GM23248 (cell line): Measurements from ENCODE around the gene S100A3. TPM values are rescaled to one million over a fixed set of nuclear protein-coding genes. Genes with fewer than 3 reads are reported as not detected.

ENCODE experiments used
- DNase-seq: peaks from one replicate; pipeline ENCODE4 v3.0.0-alpha.2; 2015
- H2AFZ ChIP-seq: fragments of 200-600 bp; sonication (generic); 2 replicates; pipeline ENCODE4 v1.6.1; 2016; ENCODE audit warnings: antibody characterized with exemption
- H3F3A ChIP-seq: fragments of 200-600 bp; sonication (generic); 2 replicates; pipeline ENCODE4 v1.6.1; 2016; ENCODE audit warnings: mild to moderate bottlenecking, antibody characterized with exemption, mixed run types; ENCODE audit not compliant: insufficient read depth
- H3K27ac ChIP-seq: fragments of 200-600 bp; sonication (generic); 2 replicates; pipeline ENCODE4 v1.5.1; 2016; ENCODE audit warnings: mild to moderate bottlenecking
- H3K27me3 ChIP-seq: fragments of 200-600 bp; sonication (generic); replicated peaks from 2 replicates; pipeline ENCODE4 v1.6.1; 2016; ENCODE audit warnings: mild to moderate bottlenecking; ENCODE audit not compliant: insufficient read depth
- H3K36me3 ChIP-seq: fragments of 200-600 bp; sonication (generic); 2 replicates; pipeline ENCODE4 v1.6.1; 2016; ENCODE audit warnings: low read depth, mild to moderate bottlenecking
- H3K4me1 ChIP-seq: fragments of 200-600 bp; sonication (generic); 2 replicates; pipeline ENCODE4 v1.6.1; 2016; ENCODE audit warnings: mild to moderate bottlenecking; ENCODE audit not compliant: insufficient read depth
- H3K4me2 ChIP-seq: fragments of 200-600 bp; sonication (generic); one replicate; pipeline ENCODE4 v1.6.1; 2016; ENCODE audit warnings: mild to moderate bottlenecking; ENCODE audit not compliant: unreplicated experiment
- H3K4me3 ChIP-seq: fragments of 200-600 bp; sonication (generic); 2 replicates; pipeline ENCODE4 v1.5.1; 2016; ENCODE audit warnings: mild to moderate bottlenecking
- H3K79me2 ChIP-seq: fragments of 200-600 bp; sonication (generic); 2 replicates; pipeline ENCODE4 v1.6.1; 2016; ENCODE audit warnings: mild to moderate bottlenecking; ENCODE audit not compliant: insufficient read depth
- H3K9ac ChIP-seq: fragments of 200-600 bp; sonication (generic); 2 replicates; pipeline ENCODE4 v1.6.1; 2016; ENCODE audit warnings: mild to moderate bottlenecking
- H3K9me2 ChIP-seq: fragments of 200-600 bp; sonication (generic); 2 replicates; pipeline ENCODE4 v1.6.1; 2016; ENCODE audit warnings: mixed run types, mild to moderate bottlenecking, moderate library complexity; ENCODE audit not compliant: insufficient read depth
- H3K9me3 ChIP-seq: fragments of 200-600 bp; sonication (generic); one replicate; pipeline ENCODE4 v1.6.1; 2017; ENCODE audit warnings: low read depth
- H4K20me1 ChIP-seq: fragments of 200-600 bp; sonication (generic); 2 replicates; pipeline ENCODE4 v1.6.0; 2016; ENCODE audit not compliant: insufficient read depth
- EZH2 ChIP-seq: fragments of 200-600 bp; sonication (generic); IDR thresholded peaks from 2 replicates; pipeline ENCODE4 v1.6.1; 2018; ENCODE audit warnings: antibody characterized with exemption, mild to moderate bottlenecking; ENCODE audit not compliant: insufficient read depth, poor library complexity, severe bottlenecking
- EZH2phosphoT487 ChIP-seq: fragments of 200-600 bp; sonication (generic); IDR thresholded peaks from 2 replicates; pipeline ENCODE4 v1.6.1; 2018; ENCODE audit warnings: antibody characterized with exemption, moderate library complexity, mild to moderate bottlenecking, low read depth; ENCODE audit not compliant: insufficient read depth
- WGBS, 2 experiments: methylation state at CpG; one replicate each; pipeline ENCODE4 v1.1.6; 2015 to 2017; ENCODE audit warnings: low lambda C conversion rate in 2 of 2, low coverage in 1 of 2; ENCODE audit errors: missing lambda C conversion rate in 2 of 2; 5-methylcytosine and 5-hydroxymethylcytosine counted together
- in situ Hi-C: fragments of 300-500 bp; cut with MboI; formaldehyde crosslinking; loops from 2 replicates; pipeline ENCODE4 v1.15.0; 2020
- polyA plus RNA-seq: library from polyadenylated mRNA; unstranded; fragments of >200 nt; fragmentation: Nextera tagmentation; extraction: Ambion mirVana; gene quantifications from 2 replicates; pipeline ENCODE4 v1.2.1, GENCODE V29; 2016
- total RNA-seq: library from RNA; depleted of rRNA; stranded (reverse); fragments of >200 nt; shearing (Covaris generic); gene quantifications from 2 replicates; pipeline ENCODE4 v1.2.3, GENCODE V29; 2014

The S100A3 gene
- total and polyA plus RNA-seq, 2 experiments from 2014 or later, result 2.2 to 7.5 TPM

DNA sequence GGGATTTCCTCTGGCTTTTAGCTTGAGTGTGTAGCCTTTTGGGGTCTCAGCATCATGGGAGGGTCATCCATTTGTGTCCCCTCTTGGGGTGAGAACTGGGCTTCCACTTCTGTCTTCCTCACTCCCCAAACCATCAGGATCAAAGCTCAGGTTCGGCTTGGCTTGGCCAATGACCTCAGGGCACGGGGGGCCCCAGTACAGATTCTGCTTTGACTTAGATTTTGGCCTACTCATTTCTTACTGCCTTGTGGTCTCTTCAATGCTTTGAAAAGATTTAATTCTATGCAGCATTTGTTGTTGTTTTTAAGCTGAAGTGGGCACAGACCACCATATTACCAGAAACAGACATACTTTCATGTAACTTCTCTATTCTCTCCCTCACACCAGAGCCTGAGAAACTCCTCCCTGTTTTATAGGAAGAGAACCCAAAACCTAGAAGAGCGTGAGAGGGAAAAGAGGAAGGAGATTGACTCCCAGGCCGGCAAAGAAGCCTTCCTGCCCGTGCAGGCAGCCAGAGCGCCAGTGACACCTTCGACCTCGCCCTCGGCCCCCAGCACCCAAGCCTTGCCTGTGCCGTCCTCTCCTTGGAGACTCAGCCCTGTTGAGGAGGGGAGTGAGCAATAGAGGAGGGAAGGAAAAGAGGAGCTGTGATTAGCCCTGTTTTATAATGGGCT, 1.9 kb upstream of the S100A3 start:
- no peak overlapping the region for H3K4me3 ChIP-seq
- H3K27ac ChIP-seq, result no peak overlapping the region
- H3K9ac ChIP-seq, result no peak overlapping the region
- peaks cover 26% of the 10 kb centered on the region for H3F3A ChIP-seq
- DNase-seq, result no peak
- in situ Hi-C loops, result no loop called here
- H3K79me2 ChIP-seq, result 0 out of 2 replicates have a peak, but pooled peaks cover 10% of the 10 kb centered on the region
- 89 to 91% methylated on average over 10 of the region's 10 CpGs for WGBS, 2 experiments
- H3K9me2 ChIP-seq, result no peaks in the 10 kb centered on the region
- no peaks in the 10 kb centered on the region for H3K9me3 ChIP-seq
- no peak overlapping the region for H3K4me2 ChIP-seq
- TF ChIP-seq EZH2phosphoT487, result no peak
- no peak for TF ChIP-seq EZH2
- no peaks in the 10 kb centered on the region for H3K27me3 ChIP-seq
- H3K36me3 ChIP-seq, result no peaks in the 10 kb centered on the region
- no peak overlapping the region for H2AFZ ChIP-seq
- H4K20me1 ChIP-seq, result no peaks in the 10 kb centered on the region
- H3K4me1 ChIP-seq, result peaks cover 58% of the 10 kb centered on the region

DNA sequence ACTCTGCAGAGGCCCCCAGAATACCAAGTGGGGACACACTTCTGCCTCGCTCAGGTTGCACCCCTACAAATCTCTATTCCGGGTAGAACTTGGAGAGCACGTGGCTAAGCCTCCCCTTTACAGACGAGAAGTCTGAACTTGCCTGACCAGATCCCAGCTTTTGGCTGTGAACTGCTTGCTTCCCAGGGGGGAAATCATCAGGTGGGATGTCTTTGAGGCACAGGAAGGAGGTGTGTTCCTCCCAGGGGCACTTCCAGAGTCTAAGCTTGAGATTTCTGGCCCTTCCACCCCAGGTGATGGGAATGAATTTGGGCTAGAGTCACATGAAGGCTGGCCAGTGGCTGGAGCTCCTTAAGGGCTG, 1.3 kb upstream of the S100A3 start:
- H3K9ac ChIP-seq, result no peak overlapping the region
- TF ChIP-seq EZH2phosphoT487 (no peak), EZH2 (no peak)
- no peak overlapping the region for H3K27ac ChIP-seq
- peaks cover 64% of the 10 kb centered on the region for H3K4me1 ChIP-seq
- no peaks in the 10 kb centered on the region for H3K27me3 ChIP-seq
- H3K79me2 ChIP-seq, result 0 out of 2 replicates have a peak, but pooled peaks cover 12% of the 10 kb centered on the region
- H3K36me3 ChIP-seq, result no peaks in the 10 kb centered on the region
- no peak overlapping the region for H3K4me2 ChIP-seq
- H4K20me1 ChIP-seq, result no peaks in the 10 kb centered on the region
- H3K9me3 ChIP-seq, result no peaks in the 10 kb centered on the region
- no peaks in the 10 kb centered on the region for H3K9me2 ChIP-seq
- no peak overlapping the region for H2AFZ ChIP-seq
- no peak overlapping the region for H3K4me3 ChIP-seq
- in situ Hi-C loops, result no loop called here
- no peak for DNase-seq
- H3F3A ChIP-seq, result peaks cover 32% of the 10 kb centered on the region
- WGBS, 2 experiments, result 82 to 86% methylated on average over 4 of the region's 4 CpGs

DNA sequence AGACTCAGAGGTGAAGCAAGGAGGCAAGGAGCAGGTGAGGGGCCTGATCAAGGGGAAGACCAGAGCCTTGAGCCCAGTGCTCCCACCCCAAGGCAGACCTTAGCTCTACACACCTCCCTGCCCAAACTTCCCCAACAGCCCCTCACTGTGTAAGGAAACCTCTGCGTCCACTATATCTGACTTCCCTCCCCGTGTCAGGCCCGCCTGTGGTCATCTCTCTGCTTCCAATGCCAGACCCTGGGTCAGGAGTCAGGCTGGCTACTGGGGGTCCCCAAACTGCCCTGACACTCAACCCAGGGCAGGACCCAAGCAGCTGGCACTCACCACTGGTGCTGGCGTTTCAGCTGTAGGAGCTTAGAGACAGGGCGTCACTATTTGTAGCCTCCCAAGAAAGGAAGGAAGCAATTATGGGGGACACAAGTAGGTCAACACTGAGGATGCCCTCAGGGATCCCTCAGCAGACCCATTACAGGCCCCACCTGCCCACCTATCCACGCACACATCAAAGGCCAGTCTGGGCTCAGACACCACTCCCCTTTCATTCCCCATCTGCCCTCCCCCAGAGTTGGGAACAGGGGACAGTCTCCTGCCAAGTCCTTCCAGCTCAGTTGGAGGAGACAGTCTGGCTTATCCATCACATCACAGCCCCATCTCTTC, 811 bp upstream of the S100A3 start:
- Histone ChIP-seq H3K27me3 (no peaks in the 10 kb centered on the region), H3K9me3 (no peaks in the 10 kb centered on the region), H3K4me2 (peak overlapping the region; percentile 65), H3K79me2 (0 out of 2 replicates have a peak, but pooled peaks cover 12% of the 10 kb centered on the region), H3K36me3 (no peaks in the 10 kb centered on the region), H3K9ac (peak overlapping the region; percentile 71), H3K27ac (peak overlapping the region; percentile 86), H3K4me1 (peaks cover 69% of the 10 kb centered on the region), H3K4me3 (no peak overlapping the region), H4K20me1 (no peaks in the 10 kb centered on the region), H3F3A (peaks cover 34% of the 10 kb centered on the region), H3K9me2 (no peaks in the 10 kb centered on the region), H2AFZ (no peak overlapping the region)
- TF ChIP-seq EZH2, result no peak
- no peak for TF ChIP-seq EZH2phosphoT487
- no peak for DNase-seq
- in situ Hi-C loops, result no loop called here
- WGBS, 2 experiments, result 49 to 61% methylated on average over 6 of the region's 6 CpGs

DNA sequence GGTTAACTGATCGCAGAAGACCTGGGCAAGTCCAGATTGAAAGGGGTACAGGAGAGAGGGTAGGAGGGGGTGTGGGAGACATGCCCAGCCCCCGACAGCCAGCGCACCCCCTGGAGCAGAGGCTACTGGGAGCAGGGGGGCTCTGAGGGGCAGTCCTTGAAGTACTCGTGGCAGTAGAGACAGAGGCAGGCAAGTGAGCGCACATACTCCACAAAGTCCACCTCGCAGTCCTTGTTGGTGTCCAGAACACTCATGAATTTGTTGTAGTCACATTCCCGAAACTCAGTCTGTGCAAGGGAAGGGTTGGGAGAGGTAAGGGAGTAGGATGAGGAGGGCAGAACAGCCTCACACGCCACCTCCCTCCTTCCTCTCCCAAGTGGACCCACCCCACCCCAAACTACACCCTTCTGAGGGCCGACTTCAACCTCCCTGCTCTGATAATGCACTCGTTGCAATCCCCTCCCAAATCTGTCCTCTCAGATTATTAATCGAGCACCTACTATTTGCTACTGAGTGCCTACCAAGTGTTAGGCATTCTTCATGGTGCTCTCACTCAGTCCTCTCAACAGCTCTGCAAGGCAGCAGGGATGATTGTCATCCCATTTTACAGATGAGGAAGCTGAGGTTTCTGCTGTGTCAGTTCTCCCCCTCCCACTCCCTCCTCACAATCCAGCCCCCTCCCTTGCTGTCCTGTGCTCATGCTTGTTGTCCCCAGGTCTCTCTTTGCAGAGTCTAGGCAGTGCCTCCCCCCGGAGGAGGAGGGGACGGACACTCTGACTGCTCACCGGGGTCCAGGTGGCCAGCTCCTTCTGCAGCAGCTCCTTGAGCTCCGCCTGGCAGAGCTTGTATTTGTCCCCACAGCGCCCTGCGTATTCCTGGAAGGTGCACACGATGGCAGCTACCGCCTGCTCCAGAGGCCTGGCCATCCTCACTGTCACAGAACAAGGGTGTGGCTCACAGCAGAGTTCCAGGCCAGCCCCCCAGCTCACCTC, 1.2 kb downstream of the S100A3 start:
- Histone ChIP-seq H3K27me3 (no peaks in the 10 kb centered on the region), H4K20me1 (no peaks in the 10 kb centered on the region), H3K36me3 (no peaks in the 10 kb centered on the region), H3K4me2 (peak overlapping the region; percentile 89), H3F3A (peaks cover 31% of the 10 kb centered on the region), H2AFZ (peak overlapping the region; percentile 5; the same call in 1 of the 2 replicates), H3K27ac (peak overlapping the region; percentile 86), H3K9me3 (no peaks in the 10 kb centered on the region), H3K9ac (peak overlapping the region; percentile 87), H3K79me2 (peaks cover 22% of the 10 kb centered on the region), H3K4me3 (no peak overlapping the region; the same call in 1 of the 2 replicates), H3K9me2 (no peaks in the 10 kb centered on the region), H3K4me1 (peaks cover 72% of the 10 kb centered on the region)
- in situ Hi-C loops, result no loop called here
- TF ChIP-seq EZH2phosphoT487, result no peak
- TF ChIP-seq EZH2, result no peak
- WGBS, 2 experiments, result 33 to 37% methylated on average over 16 to 19 of the region's 19 CpGs
- DNase-seq, result no peak
